Osteocyte (in vitro differentiated cells): ENCODE results near the gene OR5I1. TPM values are rescaled to one million over a fixed set of nuclear protein-coding genes. Genes with fewer than 3 reads are reported as not detected.
"Not testable (repeated sequence)": the region's sequence is repeated elsewhere in the genome, so short reads cannot be mapped to it uniquely, and the experiment has no call there.

Experiments
- DNase-seq: peaks from one replicate; pipeline ENCODE4 v3.0.0; 2021; ENCODE audit warnings: mixed read lengths; ENCODE audit not compliant: unreplicated experiment; ENCODE audit errors: extremely low spot score
- H3K27ac Mint-ChIP-seq: one replicate; pipeline ENCODE4 v1.8.0; 2021; ENCODE audit warnings: mild to moderate bottlenecking, mixed read lengths; ENCODE audit not compliant: unreplicated experiment
- H3K27me3 Mint-ChIP-seq: one replicate; pipeline ENCODE4 v1.8.0; 2021; ENCODE audit warnings: mixed read lengths; ENCODE audit not compliant: unreplicated experiment
- H3K36me3 Mint-ChIP-seq: one replicate; pipeline ENCODE4 v1.8.0; 2021; ENCODE audit warnings: mixed read lengths; ENCODE audit not compliant: unreplicated experiment
- H3K4me1 Mint-ChIP-seq: one replicate; pipeline ENCODE4 v1.8.0; 2021; ENCODE audit warnings: mixed read lengths; ENCODE audit not compliant: unreplicated experiment
- H3K4me3 Mint-ChIP-seq: one replicate; pipeline ENCODE4 v1.8.0; 2021; ENCODE audit warnings: mild to moderate bottlenecking, moderate library complexity, mixed read lengths; ENCODE audit not compliant: unreplicated experiment
- H3K9me3 Mint-ChIP-seq: one replicate; pipeline ENCODE4 v1.8.0; 2021; ENCODE audit warnings: mixed read lengths; ENCODE audit not compliant: unreplicated experiment
- total RNA-seq: library from RNA; stranded (reverse); gene quantifications from 2 replicates; pipeline ENCODE4 v1.2.1, GENCODE V29; 2021
- TF ChIP-seq, protein P1 (sequence below): fragments of 200-600 bp; sonication (generic); IDR thresholded peaks from 2 replicates; pipeline ENCODE4 v1.5.0; 2021; ENCODE audit warnings: antibody characterized with exemption, mild to moderate bottlenecking, moderate library complexity

Gene OR5I1
- total RNA-seq, 1 donor from 2014 or later: not detected

DNA sequence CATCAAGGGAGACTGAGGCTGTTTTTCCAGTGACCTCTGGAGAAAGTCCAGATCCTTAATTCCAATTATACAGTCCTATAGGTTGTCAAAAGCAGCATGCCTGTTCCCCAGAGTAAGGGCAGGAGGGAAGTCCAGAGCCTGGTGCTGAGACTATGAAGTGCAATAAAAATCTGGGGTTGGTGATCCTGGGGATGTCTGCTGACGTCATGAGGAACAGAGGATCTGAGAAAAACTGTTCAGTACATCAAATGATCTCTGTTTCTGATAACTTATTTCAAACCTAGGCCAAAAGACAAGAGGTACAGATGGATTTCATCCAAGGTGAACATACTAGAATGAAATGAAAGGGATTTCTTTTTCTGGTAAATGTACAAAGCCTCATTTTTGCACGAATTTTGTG, 33.9 kb downstream of the OR5I1 start:
- Mint-ChIP-seq H3K9me3 (peaks cover 33% of the 10 kb centered on the region), H3K4me3 (no peak overlapping the region), H3K27ac (no peak overlapping the region), H3K4me1 (no peaks in the 10 kb centered on the region), H3K36me3 (no peaks in the 10 kb centered on the region), H3K27me3 (no peaks in the 10 kb centered on the region)
- no peak for DNase-seq
- TF ChIP-seq, protein P1, sequence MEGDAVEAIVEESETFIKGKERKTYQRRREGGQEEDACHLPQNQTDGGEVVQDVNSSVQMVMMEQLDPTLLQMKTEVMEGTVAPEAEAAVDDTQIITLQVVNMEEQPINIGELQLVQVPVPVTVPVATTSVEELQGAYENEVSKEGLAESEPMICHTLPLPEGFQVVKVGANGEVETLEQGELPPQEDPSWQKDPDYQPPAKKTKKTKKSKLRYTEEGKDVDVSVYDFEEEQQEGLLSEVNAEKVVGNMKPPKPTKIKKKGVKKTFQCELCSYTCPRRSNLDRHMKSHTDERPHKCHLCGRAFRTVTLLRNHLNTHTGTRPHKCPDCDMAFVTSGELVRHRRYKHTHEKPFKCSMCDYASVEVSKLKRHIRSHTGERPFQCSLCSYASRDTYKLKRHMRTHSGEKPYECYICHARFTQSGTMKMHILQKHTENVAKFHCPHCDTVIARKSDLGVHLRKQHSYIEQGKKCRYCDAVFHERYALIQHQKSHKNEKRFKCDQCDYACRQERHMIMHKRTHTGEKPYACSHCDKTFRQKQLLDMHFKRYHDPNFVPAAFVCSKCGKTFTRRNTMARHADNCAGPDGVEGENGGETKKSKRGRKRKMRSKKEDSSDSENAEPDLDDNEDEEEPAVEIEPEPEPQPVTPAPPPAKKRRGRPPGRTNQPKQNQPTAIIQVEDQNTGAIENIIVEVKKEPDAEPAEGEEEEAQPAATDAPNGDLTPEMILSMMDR: no peak

DNA sequence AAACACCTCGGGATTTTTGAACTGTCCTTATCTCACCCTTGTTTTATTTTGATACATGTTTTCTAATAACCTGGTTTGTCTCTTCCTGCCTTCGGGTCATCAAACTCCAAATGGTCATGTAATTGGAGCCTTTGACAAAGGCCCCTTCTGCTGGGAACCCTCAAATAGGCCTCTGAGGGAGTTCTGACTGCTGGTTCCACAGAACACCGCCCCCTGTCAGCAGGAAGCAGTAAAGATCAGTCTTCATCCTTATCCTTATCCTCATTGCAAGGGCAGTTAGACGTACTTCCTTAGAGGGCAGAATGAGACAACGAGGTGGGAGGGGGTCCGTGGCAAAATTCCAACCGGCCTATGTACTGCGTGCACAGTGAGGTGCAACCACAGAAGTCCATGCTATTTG, 41.0 kb downstream of the OR5I1 start:
- Mint-ChIP-seq H3K27ac (no peak overlapping the region), H3K9me3 (peaks cover 26% of the 10 kb centered on the region), H3K36me3 (no peaks in the 10 kb centered on the region), H3K27me3 (no peaks in the 10 kb centered on the region), H3K4me1 (no peaks in the 10 kb centered on the region), H3K4me3 (no peak overlapping the region)
- TF ChIP-seq, protein P1: no peak
- DNase-seq: no peak

DNA sequence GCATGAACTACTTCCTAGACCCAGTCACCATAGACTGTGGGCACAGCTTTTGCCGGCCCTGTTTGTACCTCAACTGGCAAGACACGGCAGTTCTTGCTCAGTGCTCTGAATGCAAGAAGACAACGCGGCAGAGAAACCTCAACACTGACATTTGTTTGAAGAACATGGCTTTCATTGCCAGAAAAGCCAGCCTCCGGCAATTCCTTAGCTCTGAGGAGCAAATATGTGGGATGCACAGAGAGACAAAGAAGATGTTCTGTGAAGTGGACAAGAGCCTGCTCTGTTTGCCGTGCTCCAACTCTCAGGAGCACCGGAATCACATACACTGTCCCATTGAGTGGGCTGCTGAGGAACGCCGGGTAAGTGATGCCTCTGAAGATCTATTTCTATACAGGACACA, 50.7 kb downstream of the OR5I1 start:
- not testable (repeated sequence) for H3K4me3 Mint-ChIP-seq, H3K27me3 Mint-ChIP-seq, H3K27ac Mint-ChIP-seq, H3K36me3 Mint-ChIP-seq, H3K4me1 Mint-ChIP-seq, DNase-seq
- H3K9me3 Mint-ChIP-seq: peaks cover 26% of the 10 kb centered on the region

Other genes starting within 250 kb of the OR5I1 start
- gene OR5D13, start 163.0 kb downstream of the OR5I1 start, total RNA-seq: not detected in 2 replicates
- gene OR5D14, start 140.8 kb downstream of the OR5I1 start, total RNA-seq: not detected in 2 replicates
- gene OR5L1, start 125.0 kb downstream of the OR5I1 start, total RNA-seq: not detected in 2 replicates
- not detected in 2 replicates for gene OR5D18, start 116.8 kb downstream of the OR5I1 start, total RNA-seq
- gene OR5L2, start 109.2 kb downstream of the OR5I1 start, total RNA-seq: not detected in 2 replicates
- not detected in 2 replicates for gene OR5D16, start 97.6 kb downstream of the OR5I1 start, total RNA-seq
- gene TRIM51, start 53.1 kb downstream of the OR5I1 start, total RNA-seq: not detected in 2 replicates
- gene OR5W2, start 21.8 kb downstream of the OR5I1 start, total RNA-seq: not detected in 2 replicates
- gene OR10AG1, start 33.5 kb upstream of the OR5I1 start, total RNA-seq: not detected in 2 replicates
- gene OR5F1, start 58.2 kb upstream of the OR5I1 start, total RNA-seq: not detected in 2 replicates
- not detected in 2 replicates for gene OR5AS1, start 91.3 kb upstream of the OR5I1 start, total RNA-seq
- gene OR8I2, start 156.9 kb upstream of the OR5I1 start, total RNA-seq: not detected in 2 replicates
- gene OR8H2, start 167.3 kb upstream of the OR5I1 start, total RNA-seq: not detected in 2 replicates
- gene OR8H3, start 186.0 kb upstream of the OR5I1 start, total RNA-seq: not detected in 2 replicates
- not detected in 2 replicates for gene OR8J3, start 203.8 kb upstream of the OR5I1 start, total RNA-seq
- gene OR8K5, start 223.9 kb upstream of the OR5I1 start, total RNA-seq: not detected in 2 replicates
- not detected in 2 replicates for gene OR5J2, start 240.2 kb upstream of the OR5I1 start, total RNA-seq